Ishikawa (cell line): ENCODE data around the gene NEK3.

Experiments used
- CEBPB ChIP-seq: IDR thresholded peaks from 2 replicates; pipeline ENCODE4 v1.6.1; 2012
- CREB1 ChIP-seq: IDR thresholded peaks from 2 replicates; pipeline ENCODE4 v1.6.1; 2012; ENCODE audit warnings: low read depth
- EP300 ChIP-seq: IDR thresholded peaks from 2 replicates; pipeline ENCODE4 v1.6.1; 2012; ENCODE audit warnings: borderline replicate concordance
- FOXM1 ChIP-seq: IDR thresholded peaks from 2 replicates; pipeline ENCODE4 v1.6.1; 2012; ENCODE audit warnings: low read depth, borderline replicate concordance
- TAF1 ChIP-seq: IDR thresholded peaks from 2 replicates; pipeline ENCODE4 v1.6.1; 2012; ENCODE audit warnings: low read depth, mild to moderate bottlenecking
- TCF12 ChIP-seq: IDR thresholded peaks from 2 replicates; pipeline ENCODE4 v1.6.1; 2012; ENCODE audit warnings: low read depth
- YY1 ChIP-seq: IDR thresholded peaks from 2 replicates; pipeline ENCODE4 v1.6.1; 2012; ENCODE audit warnings: low read depth
- TF ChIP-seq, protein P1 (sequence below): IDR thresholded peaks from 2 replicates; pipeline ENCODE4 v1.6.1; 2012; ENCODE audit warnings: low read depth, mild to moderate bottlenecking

DNA sequence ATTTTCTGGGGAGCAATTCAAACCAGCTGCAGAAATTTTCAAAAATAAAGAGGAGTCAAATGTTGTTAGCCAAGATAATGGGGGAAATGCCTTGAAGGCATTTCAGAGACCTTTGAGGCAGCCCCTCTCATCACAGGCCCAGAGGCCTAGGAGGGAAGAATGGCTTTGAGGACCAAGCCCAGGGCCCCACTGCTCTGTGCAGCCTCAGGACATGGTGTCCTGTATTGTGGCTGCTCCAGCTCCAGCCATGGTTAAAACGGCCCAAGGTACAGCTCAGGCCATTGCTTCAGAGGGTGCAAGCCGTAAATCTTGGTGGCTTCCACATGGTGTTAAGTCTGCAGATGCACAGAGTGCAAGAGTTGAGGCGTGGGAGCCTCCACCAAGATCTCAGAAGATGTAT is 62.6 kb downstream of the NEK3 start:
- TF ChIP-seq CREB1 (no peak), FOXM1 (no peak), EP300 (no peak), TAF1 (no peak), CEBPB (no peak), YY1 (no peak), TCF12 (no peak)
- TF ChIP-seq, protein P1, sequence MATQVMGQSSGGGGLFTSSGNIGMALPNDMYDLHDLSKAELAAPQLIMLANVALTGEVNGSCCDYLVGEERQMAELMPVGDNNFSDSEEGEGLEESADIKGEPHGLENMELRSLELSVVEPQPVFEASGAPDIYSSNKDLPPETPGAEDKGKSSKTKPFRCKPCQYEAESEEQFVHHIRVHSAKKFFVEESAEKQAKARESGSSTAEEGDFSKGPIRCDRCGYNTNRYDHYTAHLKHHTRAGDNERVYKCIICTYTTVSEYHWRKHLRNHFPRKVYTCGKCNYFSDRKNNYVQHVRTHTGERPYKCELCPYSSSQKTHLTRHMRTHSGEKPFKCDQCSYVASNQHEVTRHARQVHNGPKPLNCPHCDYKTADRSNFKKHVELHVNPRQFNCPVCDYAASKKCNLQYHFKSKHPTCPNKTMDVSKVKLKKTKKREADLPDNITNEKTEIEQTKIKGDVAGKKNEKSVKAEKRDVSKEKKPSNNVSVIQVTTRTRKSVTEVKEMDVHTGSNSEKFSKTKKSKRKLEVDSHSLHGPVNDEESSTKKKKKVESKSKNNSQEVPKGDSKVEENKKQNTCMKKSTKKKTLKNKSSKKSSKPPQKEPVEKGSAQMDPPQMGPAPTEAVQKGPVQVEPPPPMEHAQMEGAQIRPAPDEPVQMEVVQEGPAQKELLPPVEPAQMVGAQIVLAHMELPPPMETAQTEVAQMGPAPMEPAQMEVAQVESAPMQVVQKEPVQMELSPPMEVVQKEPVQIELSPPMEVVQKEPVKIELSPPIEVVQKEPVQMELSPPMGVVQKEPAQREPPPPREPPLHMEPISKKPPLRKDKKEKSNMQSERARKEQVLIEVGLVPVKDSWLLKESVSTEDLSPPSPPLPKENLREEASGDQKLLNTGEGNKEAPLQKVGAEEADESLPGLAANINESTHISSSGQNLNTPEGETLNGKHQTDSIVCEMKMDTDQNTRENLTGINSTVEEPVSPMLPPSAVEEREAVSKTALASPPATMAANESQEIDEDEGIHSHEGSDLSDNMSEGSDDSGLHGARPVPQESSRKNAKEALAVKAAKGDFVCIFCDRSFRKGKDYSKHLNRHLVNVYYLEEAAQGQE, result no peak
